Natural killer cell (primary cell): Measurements from ENCODE around the gene REEP5. TPM values are rescaled to one million over a fixed set of nuclear protein-coding genes. Genes with fewer than 3 reads are reported as not detected.

ENCODE experiments used
- ATAC-seq, 3 donors: fragments of 150-1000 bp in 2 of 3; fragments of 200-7000 bp in 1 of 3; cut with Tn5 transposase; 1 replicate in 1 of 3; 2 replicates in 2 of 3; pipeline ENCODE4 v1.10.0; 2021; ENCODE audit warnings: mild to moderate bottlenecking in 2 of 3, moderate library complexity in 2 of 3
- DNase-seq, 2 donors: peaks; one replicate each; pipeline versions ENCODE4 v3.0.0 to v3.0.0-alpha.2; 2013 to 2021; ENCODE audit warnings: mixed read lengths in 1 of 2
- H3K27ac ChIP-seq: one replicate; pipeline ENCODE4 v1.5.1; 2013; ENCODE audit warnings: mild to moderate bottlenecking, low read length
- H3K27me3 ChIP-seq: one replicate; pipeline ENCODE4 v1.6.1; 2013; ENCODE audit warnings: low read length; ENCODE audit not compliant: control insufficient read depth, insufficient read depth
- H3K36me3 ChIP-seq: one replicate; pipeline ENCODE4 v1.6.1; 2013; ENCODE audit warnings: low read length; ENCODE audit not compliant: control insufficient read depth, insufficient read depth
- H3K4me1 ChIP-seq: one replicate; pipeline ENCODE4 v1.6.1; 2013; ENCODE audit warnings: low read length; ENCODE audit not compliant: control insufficient read depth, insufficient read depth
- H3K4me3 ChIP-seq: one replicate; pipeline ENCODE4 v1.5.1; 2013; ENCODE audit warnings: low read length
- H3K9me3 ChIP-seq: one replicate; pipeline ENCODE4 v1.6.1; 2013; ENCODE audit warnings: low read length; ENCODE audit not compliant: control insufficient read depth, insufficient read depth
- H3K27ac Mint-ChIP-seq, 2 donors: one replicate each; pipeline ENCODE4 v1.8.0; 2022; ENCODE audit warnings: mild to moderate bottlenecking in 2 of 2, mixed read lengths in 2 of 2, moderate library complexity in 1 of 2
- H3K27me3 Mint-ChIP-seq, 2 donors: one replicate each; pipeline ENCODE4 v1.8.0; 2022; ENCODE audit warnings: low read depth in 2 of 2, mixed read lengths in 2 of 2
- H3K36me3 Mint-ChIP-seq: one replicate; pipeline ENCODE4 v1.8.0; 2022; ENCODE audit warnings: mixed read lengths
- H3K4me1 Mint-ChIP-seq, 2 donors: one replicate each; pipeline ENCODE4 v1.8.0; 2022; ENCODE audit warnings: mixed read lengths in 2 of 2
- H3K4me3 Mint-ChIP-seq: one replicate; pipeline ENCODE4 v1.8.0; 2022; ENCODE audit warnings: mild to moderate bottlenecking, moderate library complexity, mixed read lengths
- H3K9me3 Mint-ChIP-seq, 2 donors: one replicate each; pipeline ENCODE4 v1.8.0; 2022; ENCODE audit warnings: mixed read lengths in 2 of 2
- CTCF ChIP-seq: fragments of 200-600 bp; IDR thresholded peaks from one replicate; pipeline ENCODE4 v1.8.0; 2022; ENCODE audit warnings: antibody characterized with exemption
- WGBS: methylation state at CpG from one replicate; pipeline ENCODE4 v1.1.7; 2013; ENCODE audit warnings: missing lambda C conversion rate; ENCODE audit not compliant: insufficient coverage; 5-methylcytosine and 5-hydroxymethylcytosine counted together
- intact Hi-C: fragments of 100-400 bp; cut with micrococcal nuclease; formaldehyde crosslinking; loops from one replicate; pipeline ENCODE4 v1.14.2; 2022
- total RNA-seq, 4 donors: library from RNA; stranded (reverse); fragments of 120-200 nt in 1 of 4; gene quantifications; one replicate each; pipeline versions ENCODE4 v1.2.3 to v1.2.4, GENCODE V29; 2013 to 2022

REEP5 gene
- total RNA-seq, 3 donors from 2014 or later (not counting 1 experiment from before 2014, with no cell fraction given), result 42.8 to 46.5 (median 46.5) TPM

- no peak for DNase-seq
These were observed 34.6 kb upstream of the REEP5 start for GRCh38 chr5:112956606-112957005.

DNA sequence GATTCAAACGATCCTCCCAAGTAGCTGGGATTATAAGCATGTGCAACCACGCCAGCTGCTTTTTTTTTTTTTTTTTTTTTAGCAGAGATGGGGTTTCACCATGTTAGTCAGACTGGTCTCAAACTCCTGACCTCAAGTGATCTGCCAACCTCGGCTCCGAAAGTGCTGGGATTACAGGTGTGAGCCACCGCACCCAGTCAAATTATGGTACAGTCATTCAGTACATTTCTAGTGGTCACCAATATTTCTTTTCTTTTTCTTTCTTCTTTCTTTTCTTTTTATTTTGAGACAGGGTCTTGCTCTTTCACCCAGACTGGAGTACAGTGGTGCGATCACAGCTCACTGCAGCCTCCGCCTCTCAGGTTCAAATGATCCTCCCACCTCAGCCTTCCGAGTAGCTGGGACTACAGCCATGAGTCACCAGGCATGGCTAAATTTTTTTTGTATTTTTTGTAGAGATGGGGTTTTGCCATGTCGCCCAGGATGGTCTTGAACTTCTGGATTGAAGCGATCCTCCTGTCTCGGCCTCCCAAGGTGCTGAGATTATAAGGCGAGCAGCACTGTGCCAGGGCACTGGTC is 29.2 kb upstream of the REEP5 start:
- peaks cover 2% of the 10 kb centered on the region for H3K27me3 ChIP-seq
- Mint-ChIP-seq H3K27me3 (peaks cover 5 to 31% of the 10 kb centered on the region in 2 donors), H3K27ac (no peak overlapping the region), H3K4me1 (no peaks in the 10 kb centered on the region), H3K36me3 (no peaks in the 10 kb centered on the region), H3K4me3 (no peak overlapping the region), H3K9me3 (no peaks in the 10 kb centered on the region)
- H3K9me3 ChIP-seq, result no peaks in the 10 kb centered on the region
- intact Hi-C loops, result no loop called here
- DNase-seq (no peak), ATAC-seq (no peak)
- no peak overlapping the region for H3K27ac ChIP-seq
- H3K36me3 ChIP-seq, result no peaks in the 10 kb centered on the region
- WGBS, result 83% methylated on average over 12 of the region's 12 CpGs
- no peak for TF ChIP-seq CTCF
- no peak overlapping the region for H3K4me3 ChIP-seq
- H3K4me1 ChIP-seq, result no peaks in the 10 kb centered on the region

More at GRCh38 chr5:112956606-112957005, 34.6 kb upstream of the REEP5 start:
- TF ChIP-seq CTCF, result no peak
- Mint-ChIP-seq H3K4me1 (no peaks in the 10 kb centered on the region), H3K9me3 (no peaks in the 10 kb centered on the region), H3K27ac (no peak overlapping the region), H3K27me3 (peaks cover 6 to 15% of the 10 kb centered on the region in 2 donors), H3K36me3 (no peaks in the 10 kb centered on the region), H3K4me3 (no peak overlapping the region)
- Histone ChIP-seq H3K4me1 (no peaks in the 10 kb centered on the region), H3K27ac (no peak overlapping the region), H3K27me3 (peaks cover 2% of the 10 kb centered on the region), H3K9me3 (no peaks in the 10 kb centered on the region), H3K36me3 (no peaks in the 10 kb centered on the region), H3K4me3 (no peak overlapping the region)
- WGBS, result 93% methylated on average over 3 of the region's 3 CpGs
- ATAC-seq, result no peak
- intact Hi-C loops, result no loop called here

DNA sequence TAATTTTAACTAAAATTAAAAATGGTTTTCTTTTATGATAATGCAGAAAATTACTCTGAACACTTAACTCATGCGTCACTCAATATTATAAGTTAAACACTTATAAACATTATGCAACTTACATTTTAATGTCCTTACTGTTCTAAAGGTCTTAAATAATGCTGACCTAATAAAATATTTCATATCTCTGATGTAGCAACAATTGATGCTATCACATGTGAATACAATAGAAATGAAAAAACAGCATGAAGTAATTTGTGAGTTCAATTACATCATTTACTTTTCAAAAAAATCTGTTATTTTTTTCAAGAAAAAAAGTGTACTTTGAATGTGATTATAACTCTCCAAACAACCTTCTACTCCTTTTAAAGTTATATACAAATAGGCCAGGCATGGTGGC is 26.4 kb upstream of the REEP5 start:
- H3K36me3 Mint-ChIP-seq, result no peaks in the 10 kb centered on the region
- intact Hi-C loops, result no loop called here
- no CpG with 5 or more reads among the region's 1 CpG for WGBS
- ATAC-seq (no peak), DNase-seq (no peak)
- H3K27me3 Mint-ChIP-seq, result peaks cover 13 to 41% of the 10 kb centered on the region in 2 donors
- H3K4me3 Mint-ChIP-seq, result no peak overlapping the region
- H3K36me3 ChIP-seq, result no peaks in the 10 kb centered on the region
- no peaks in the 10 kb centered on the region for H3K4me1 ChIP-seq
- no peaks in the 10 kb centered on the region for H3K9me3 ChIP-seq
- H3K4me3 ChIP-seq, result no peak overlapping the region
- H3K27me3 ChIP-seq, result peaks cover 2% of the 10 kb centered on the region
- no peaks in the 10 kb centered on the region for H3K4me1 Mint-ChIP-seq
- no peak for TF ChIP-seq CTCF
- no peak overlapping the region for H3K27ac Mint-ChIP-seq
- no peak overlapping the region for H3K27ac ChIP-seq
- no peaks in the 10 kb centered on the region for H3K9me3 Mint-ChIP-seq

DNA sequence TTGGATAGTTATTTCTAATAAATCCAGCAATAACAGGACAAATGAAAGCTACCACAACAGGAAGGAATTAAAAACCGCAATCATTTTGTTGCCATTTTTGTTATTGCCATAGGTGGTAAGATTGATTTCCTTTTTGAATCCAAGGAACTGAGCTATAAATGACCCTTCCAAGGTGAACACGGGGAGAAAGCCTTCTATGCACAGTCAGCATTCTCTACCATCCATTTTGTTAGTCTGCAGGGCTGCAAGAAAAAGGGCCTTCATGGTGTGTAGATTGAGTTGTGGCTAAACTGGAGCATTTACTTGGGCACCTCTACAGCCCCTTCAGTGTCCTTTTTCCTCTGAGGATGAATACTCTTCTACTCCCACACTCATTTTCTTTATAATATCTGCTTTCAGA is 18.6 kb upstream of the REEP5 start:
- ATAC-seq (no peak), DNase-seq (no peak)
- no peaks in the 10 kb centered on the region for H3K36me3 ChIP-seq
- no peak overlapping the region for H3K27ac ChIP-seq
- WGBS, result 67% methylated on average over 1 of the region's 2 CpGs
- no peaks in the 10 kb centered on the region for H3K9me3 ChIP-seq
- peaks cover 9 to 19% of the 10 kb centered on the region in 2 donors for H3K27me3 Mint-ChIP-seq
- H3K27ac Mint-ChIP-seq, result no peak overlapping the region
- no peak overlapping the region for H3K4me3 Mint-ChIP-seq
- intact Hi-C loops, result no loop called here
- no peak overlapping the region for H3K4me3 ChIP-seq
- no peaks in the 10 kb centered on the region for H3K4me1 Mint-ChIP-seq
- H3K36me3 Mint-ChIP-seq, result no peaks in the 10 kb centered on the region
- H3K4me1 ChIP-seq, result no peaks in the 10 kb centered on the region
- no peaks in the 10 kb centered on the region for H3K27me3 ChIP-seq
- no peak for TF ChIP-seq CTCF
- H3K9me3 Mint-ChIP-seq, result no peaks in the 10 kb centered on the region
